Measurements from ENCODE around the gene HEPACAM2. TPM values are rescaled to one million over a fixed set of nuclear protein-coding genes. Genes with fewer than 3 reads are reported as not detected.

Gene HEPACAM2
- total RNA-seq, 1 experiment from 2014 or later, result 2.1 TPM

DNA sequence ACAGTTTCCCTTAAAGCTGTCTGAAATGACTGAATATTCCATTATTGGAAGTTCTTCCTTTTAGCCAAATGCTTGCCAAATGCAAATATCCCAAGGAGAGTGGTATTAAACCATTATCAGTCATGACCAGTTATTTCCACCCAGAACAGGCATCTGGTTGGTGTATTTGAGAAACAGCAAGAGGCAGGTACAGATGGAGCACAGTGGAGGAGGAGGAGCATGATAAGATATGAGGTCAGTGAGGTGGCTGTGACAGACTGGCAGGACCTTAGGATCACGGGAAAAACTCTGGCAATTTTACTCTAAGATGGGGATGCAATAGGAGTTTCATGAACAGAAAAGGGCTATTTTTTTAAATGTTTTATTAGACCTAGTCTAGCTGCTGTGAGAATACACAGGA, 6.4 kb downstream of the HEPACAM2 start:
- Mint-ChIP-seq H3K4me3 (ENCODE audit: unreplicated experiment) (no peak overlapping the region), H3K4me1 (ENCODE audit: low read depth, unreplicated experiment) (no peaks in the 10 kb centered on the region), H3K27me3 (ENCODE audit: insufficient read depth, unreplicated experiment) (no peaks in the 10 kb centered on the region), H3K9me3 (ENCODE audit: unreplicated experiment) (no peaks in the 10 kb centered on the region), H3K36me3 (ENCODE audit: insufficient read depth, unreplicated experiment) (no peaks in the 10 kb centered on the region), H3K27ac (ENCODE audit: unreplicated experiment) (no peak overlapping the region)
- Histone ChIP-seq H3K9me3 (no peaks in the 10 kb centered on the region), H3K36me3 (ENCODE audit: control insufficient read depth, insufficient read depth, low read length) (peaks cover 1% of the 10 kb centered on the region; the same call in 1 of the 2 replicates), H3K4me1 (no peaks in the 10 kb centered on the region), H3K4me3 (ENCODE audit: low read depth, low read length) (no peak overlapping the region), H3K27me3 (replicated peaks; ENCODE audit: control insufficient read depth, insufficient read depth, low read length) (no peaks in the 10 kb centered on the region)
- POLR2A ChIA-PET, result no interaction called here
- DNase-seq, result no peak
- intact Hi-C loops (cut with micrococcal nuclease; ENCODE audit: unreplicated experiment), result no loop called here
- CTCF ChIA-PET, result no interaction called here
- TF ChIP-seq, protein P1, sequence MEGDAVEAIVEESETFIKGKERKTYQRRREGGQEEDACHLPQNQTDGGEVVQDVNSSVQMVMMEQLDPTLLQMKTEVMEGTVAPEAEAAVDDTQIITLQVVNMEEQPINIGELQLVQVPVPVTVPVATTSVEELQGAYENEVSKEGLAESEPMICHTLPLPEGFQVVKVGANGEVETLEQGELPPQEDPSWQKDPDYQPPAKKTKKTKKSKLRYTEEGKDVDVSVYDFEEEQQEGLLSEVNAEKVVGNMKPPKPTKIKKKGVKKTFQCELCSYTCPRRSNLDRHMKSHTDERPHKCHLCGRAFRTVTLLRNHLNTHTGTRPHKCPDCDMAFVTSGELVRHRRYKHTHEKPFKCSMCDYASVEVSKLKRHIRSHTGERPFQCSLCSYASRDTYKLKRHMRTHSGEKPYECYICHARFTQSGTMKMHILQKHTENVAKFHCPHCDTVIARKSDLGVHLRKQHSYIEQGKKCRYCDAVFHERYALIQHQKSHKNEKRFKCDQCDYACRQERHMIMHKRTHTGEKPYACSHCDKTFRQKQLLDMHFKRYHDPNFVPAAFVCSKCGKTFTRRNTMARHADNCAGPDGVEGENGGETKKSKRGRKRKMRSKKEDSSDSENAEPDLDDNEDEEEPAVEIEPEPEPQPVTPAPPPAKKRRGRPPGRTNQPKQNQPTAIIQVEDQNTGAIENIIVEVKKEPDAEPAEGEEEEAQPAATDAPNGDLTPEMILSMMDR (IDR thresholded peaks at IDR 0.05; ENCODE audit: insufficient read depth in 1 of 2, low read depth in 1 of 2, low read length in 1 of 2, severe bottlenecking in 1 of 2, unreplicated experiment in 1 of 2), result no peak
- BruUV-seq (replicated peaks), result no TSS peak

DNA sequence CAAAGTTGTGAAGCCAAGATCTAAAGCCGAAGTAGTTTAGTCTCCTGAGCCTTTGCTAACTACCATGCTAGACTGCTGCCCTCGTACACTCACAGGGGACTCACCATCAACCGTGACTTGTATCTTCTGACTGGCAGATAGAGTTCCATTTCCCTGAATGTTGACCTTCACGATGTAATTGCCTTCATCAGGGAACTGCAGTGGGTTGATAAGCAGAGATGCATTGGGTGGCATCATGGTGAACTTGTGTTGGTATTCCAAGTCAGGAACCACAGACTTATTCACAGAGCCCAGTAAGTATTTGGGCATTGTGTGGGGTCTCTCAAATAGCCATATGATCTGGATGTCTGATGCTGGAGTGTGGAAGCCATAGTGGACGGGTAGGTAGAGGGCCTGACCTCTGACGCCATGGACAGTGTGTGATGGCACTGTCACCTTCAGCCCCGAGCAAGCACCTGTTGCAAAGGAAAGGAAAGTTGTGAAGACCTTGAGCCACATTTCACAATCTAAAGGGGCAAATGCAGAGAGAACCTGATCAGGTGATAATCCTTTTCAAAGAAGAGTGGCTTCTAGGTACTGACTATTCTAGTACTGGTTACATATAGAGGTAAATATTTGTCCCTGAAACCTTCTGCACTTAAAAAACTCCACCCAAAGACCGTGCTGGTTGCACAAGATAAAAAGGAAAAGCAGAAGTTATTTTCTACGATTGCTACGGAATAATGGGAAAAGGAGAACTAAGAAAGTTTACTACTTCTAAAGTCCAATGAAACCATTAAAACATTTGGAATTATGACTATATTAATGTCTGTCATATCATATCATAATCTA, 7.1 kb downstream of the HEPACAM2 start:
- Histone ChIP-seq H3K4me1 (no peaks in the 10 kb centered on the region), H3K9me3 (no peaks in the 10 kb centered on the region), H3K27me3 (replicated peaks; ENCODE audit: control insufficient read depth, insufficient read depth, low read length) (no peaks in the 10 kb centered on the region), H3K4me3 (ENCODE audit: low read depth, low read length) (no peak overlapping the region), H3K36me3 (ENCODE audit: control insufficient read depth, insufficient read depth, low read length) (peaks cover 1% of the 10 kb centered on the region; the same call in 1 of the 2 replicates)
- H3K9me3 Mint-ChIP-seq (ENCODE audit: unreplicated experiment), result no peaks in the 10 kb centered on the region
- DNase-seq, result no peak
- no peaks in the 10 kb centered on the region for H3K27me3 Mint-ChIP-seq (ENCODE audit: insufficient read depth, unreplicated experiment)
- no peaks in the 10 kb centered on the region for H3K36me3 Mint-ChIP-seq (ENCODE audit: insufficient read depth, unreplicated experiment)
- intact Hi-C loops (cut with micrococcal nuclease; ENCODE audit: unreplicated experiment), result no loop called here
- no peaks in the 10 kb centered on the region for H3K4me1 Mint-ChIP-seq (ENCODE audit: low read depth, unreplicated experiment)
- POLR2A ChIA-PET, result no interaction called here
- TF ChIP-seq, protein P1 (IDR thresholded peaks at IDR 0.05; ENCODE audit: insufficient read depth in 1 of 2, low read depth in 1 of 2, low read length in 1 of 2, severe bottlenecking in 1 of 2, unreplicated experiment in 1 of 2), result no peak
- no peak overlapping the region for H3K27ac Mint-ChIP-seq (ENCODE audit: unreplicated experiment)
- BruUV-seq (replicated peaks), result no TSS peak
- H3K4me3 Mint-ChIP-seq (ENCODE audit: unreplicated experiment), result no peak overlapping the region
- CTCF ChIA-PET, result no interaction called here

DNA sequence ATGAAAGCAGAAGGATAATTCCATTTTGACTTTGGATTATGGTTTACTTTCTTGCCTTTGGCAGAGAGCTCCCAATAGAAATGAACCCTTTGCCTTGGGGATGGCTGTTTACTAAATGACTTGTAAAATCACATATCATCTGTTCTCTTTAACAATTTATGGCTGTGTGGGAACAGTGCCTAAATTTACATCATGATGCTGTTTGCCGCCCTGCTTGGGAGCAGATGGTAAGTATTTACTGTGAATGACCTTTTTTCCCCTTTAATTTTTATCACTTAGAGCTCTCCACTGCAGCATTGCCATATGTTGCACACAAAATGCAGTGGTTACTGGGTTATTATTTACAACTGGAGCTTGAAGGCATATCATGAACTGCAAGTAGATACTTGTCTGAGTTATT, 13.4 kb downstream of the HEPACAM2 start:
- intact Hi-C loops (cut with micrococcal nuclease; ENCODE audit: unreplicated experiment), result no loop called here
- CTCF ChIA-PET, result no interaction called here

More for the DNA sequence above, 13.4 kb downstream of the HEPACAM2 start:
- TF ChIP-seq, protein P1 (IDR thresholded peaks at IDR 0.05; ENCODE audit: insufficient read depth in 1 of 2, low read depth in 1 of 2, low read length in 1 of 2, severe bottlenecking in 1 of 2, unreplicated experiment in 1 of 2), result no peak
- Histone ChIP-seq H3K9me3 (0 out of 2 replicates have a peak, but pooled peaks cover 4% of the 10 kb centered on the region), H3K27me3 (replicated peaks; ENCODE audit: control insufficient read depth, insufficient read depth, low read length) (no peaks in the 10 kb centered on the region), H3K4me1 (peaks cover 34% of the 10 kb centered on the region), H3K4me3 (ENCODE audit: low read depth, low read length) (no peak overlapping the region), H3K36me3 (ENCODE audit: control insufficient read depth, insufficient read depth, low read length) (no peaks in the 10 kb centered on the region)
- no peaks in the 10 kb centered on the region for H3K27me3 Mint-ChIP-seq (ENCODE audit: insufficient read depth, unreplicated experiment)
- no peak overlapping the region for H3K4me3 Mint-ChIP-seq (ENCODE audit: unreplicated experiment)
- BruUV-seq (replicated peaks), result no TSS peak
- DNase-seq, result no peak
- POLR2A ChIA-PET, result no interaction called here
- H3K27ac Mint-ChIP-seq (ENCODE audit: unreplicated experiment), result no peak overlapping the region
- H3K9me3 Mint-ChIP-seq (ENCODE audit: unreplicated experiment), result peaks cover under 1% of the 10 kb centered on the region
- no peaks in the 10 kb centered on the region for H3K36me3 Mint-ChIP-seq (ENCODE audit: insufficient read depth, unreplicated experiment)
- H3K4me1 Mint-ChIP-seq (ENCODE audit: low read depth, unreplicated experiment), result peaks cover 21% of the 10 kb centered on the region
